Breast epithelium (tissue), 4 donors: ENCODE measurements around the gene GAB3. TPM values are rescaled to one million over a fixed set of nuclear protein-coding genes. Genes with fewer than 3 reads are reported as not detected.

Experiments used
- DNase-seq, 2 donors: peaks; one replicate each; pipeline ENCODE4 v3.0.0-alpha.2; 2019; ENCODE audit warnings: low spot score in 2 of 2
- H3K27ac ChIP-seq, 2 donors: fragments of 200-600 bp; sonication (generic) in 1 of 2; one replicate each; pipeline ENCODE4 v1.5.1; 2016 to 2019; ENCODE audit warnings: mild to moderate bottlenecking in 1 of 2
- H3K27me3 ChIP-seq, 2 donors: fragments of 200-600 bp; sonication (generic) in 1 of 2; one replicate each; pipeline versions ENCODE4 v1.5.1 to v1.6.0; 2017 to 2019; ENCODE audit warnings: control low read depth in 1 of 2, mild to moderate bottlenecking in 1 of 2
- H3K36me3 ChIP-seq: fragments of 200-600 bp; one replicate; pipeline ENCODE4 v1.5.1; 2019
- H3K4me1 ChIP-seq, 2 donors: fragments of 200-600 bp; sonication (generic); one replicate each; pipeline ENCODE4 v1.5.1; 2016 to 2019; ENCODE audit warnings: control low read depth in 1 of 2
- H3K4me3 ChIP-seq, 3 donors: fragments of 200-600 bp; sonication (generic); 1 replicate in 2 of 3; 2 replicates in 1 of 3; pipeline ENCODE4 v1.5.1; 2016 to 2019; ENCODE audit warnings: mild to moderate bottlenecking in 3 of 3, moderate library complexity in 2 of 3
- H3K9me3 ChIP-seq, 2 donors: fragments of 200-600 bp; sonication (generic) in 1 of 2; one replicate each; pipeline ENCODE4 v1.5.1; 2016 to 2019; ENCODE audit warnings: control low read depth in 1 of 2
- CTCF ChIP-seq, 3 donors: fragments of 450-650 bp; IDR thresholded peaks; one replicate each; pipeline ENCODE4 v1.5.1; 2016 to 2017; ENCODE audit warnings: antibody characterized with exemption in 3 of 3, mild to moderate bottlenecking in 3 of 3, moderate library complexity in 3 of 3
- POLR2A ChIP-seq: fragments of 450-650 bp; IDR thresholded peaks from one replicate; pipeline ENCODE4 v1.6.1; 2016; ENCODE audit warnings: antibody characterized with exemption, mild to moderate bottlenecking, moderate library complexity
- POLR2AphosphoS5 ChIP-seq, 3 donors: sonication (generic); formaldehyde crosslinking; IDR thresholded peaks; one replicate each; pipeline ENCODE4 v1.6.1; 2017; ENCODE audit warnings: antibody characterized with exemption in 3 of 3
- intact Hi-C: fragments of 100-400 bp; cut with DNase I; formaldehyde crosslinking; loops from one replicate; pipeline ENCODE4 v1.15.1; 2023; ENCODE audit warnings: low total_unique reads
- total RNA-seq, 3 donors: library from RNA; depleted of rRNA; stranded (reverse); fragments of >200 nt; gene quantifications; one replicate each; pipeline ENCODE4 v1.1.0, GENCODE V29; 2016

The GAB3 gene
- total RNA-seq, 3 donors from 2014 or later, result 3.9 to 8.5 (median 5.3) TPM

- Histone ChIP-seq H3K4me3 (no peak overlapping the region), H3K36me3 (no peaks in the 10 kb centered on the region), H3K27ac (no peak overlapping the region), H3K27me3 (peaks cover 0 to 5% of the 10 kb centered on the region in 2 donors), H3K4me1 (no peaks in the 10 kb centered on the region), H3K9me3 (peaks cover 8 to 31% of the 10 kb centered on the region in 2 donors)
- TF ChIP-seq POLR2AphosphoS5 (IDR thresholded peaks at IDR 0.05) (no peak), CTCF (IDR thresholded peaks at IDR 0.05) (no peak), POLR2A (no peak)
- intact Hi-C loops, result no loop called here
- no peak for DNase-seq
Measured at GRCh38 chrX:154661170-154661569, 89.7 kb downstream of the GAB3 start.

GRCh38 chrX:154660541-154660940 is 90.3 kb downstream of the GAB3 start:
- intact Hi-C loops, result no loop called here
- H3K4me1 ChIP-seq, result no peaks in the 10 kb centered on the region
- no peak overlapping the region for H3K4me3 ChIP-seq
- peaks cover 8 to 26% of the 10 kb centered on the region in 2 donors for H3K9me3 ChIP-seq
- no peaks in the 10 kb centered on the region for H3K36me3 ChIP-seq
- H3K27me3 ChIP-seq, result peaks cover 0 to 5% of the 10 kb centered on the region in 2 donors
- DNase-seq, result no peak
- H3K27ac ChIP-seq, result no peak overlapping the region
- no peak for TF ChIP-seq POLR2A
- no peak for TF ChIP-seq CTCF (IDR thresholded peaks at IDR 0.05)
- no peak for TF ChIP-seq POLR2AphosphoS5 (IDR thresholded peaks at IDR 0.05)

GRCh38 chrX:154658957-154659356 is 91.9 kb downstream of the GAB3 start:
- H3K4me1 ChIP-seq, result no peaks in the 10 kb centered on the region
- TF ChIP-seq CTCF (IDR thresholded peaks at IDR 0.05), result no peak
- TF ChIP-seq POLR2A, result no peak
- no peak for TF ChIP-seq POLR2AphosphoS5 (IDR thresholded peaks at IDR 0.05)
- DNase-seq, result no peak

GRCh38 chrX:154658187-154658586 is 92.7 kb downstream of the GAB3 start:
- TF ChIP-seq POLR2AphosphoS5 (IDR thresholded peaks at IDR 0.05) (no peak), CTCF (IDR thresholded peaks at IDR 0.05) (no peak), POLR2A (no peak)
- intact Hi-C loops, result no loop called here
- no peak for DNase-seq
- no peak overlapping the region for H3K27ac ChIP-seq
- H3K9me3 ChIP-seq, result peaks cover 8 to 11% of the 10 kb centered on the region in 2 donors
- H3K36me3 ChIP-seq, result no peaks in the 10 kb centered on the region
- peaks cover 0 to 9% of the 10 kb centered on the region in 2 donors for H3K27me3 ChIP-seq
- H3K4me1 ChIP-seq, result no peaks in the 10 kb centered on the region
- H3K4me3 ChIP-seq, result no peak overlapping the region

More at GRCh38 chrX:154658957-154659356, 91.9 kb downstream of the GAB3 start:
- Histone ChIP-seq H3K27me3 (peaks cover 0 to 9% of the 10 kb centered on the region in 2 donors), H3K27ac (no peak overlapping the region), H3K4me3 (no peak overlapping the region), H3K36me3 (no peaks in the 10 kb centered on the region), H3K9me3 (peaks cover 8 to 19% of the 10 kb centered on the region in 2 donors)
- intact Hi-C loops, result no loop called here

- Histone ChIP-seq H3K27ac (no peak overlapping the region), H3K27me3 (peaks cover 0 to 12% of the 10 kb centered on the region in 2 donors), H3K9me3 (peaks cover 1 to 2% of the 10 kb centered on the region in 2 donors), H3K4me1 (no peaks in the 10 kb centered on the region), H3K4me3 (no peak overlapping the region), H3K36me3 (no peaks in the 10 kb centered on the region)
- DNase-seq, result no peak
- intact Hi-C loops, result no loop called here
- TF ChIP-seq POLR2A (no peak), CTCF (IDR thresholded peaks at IDR 0.05) (no peak), POLR2AphosphoS5 (IDR thresholded peaks at IDR 0.05) (no peak)
Measured at GRCh38 chrX:154657226-154657805, 93.6 kb downstream of the GAB3 start.
